Fibroblast of villous mesenchyme (primary cell): ENCODE data around the gene WSB1. TPM values are rescaled to one million over a fixed set of nuclear protein-coding genes. Genes with fewer than 3 reads are reported as not detected.
A peak's percentile ranks its signal among the peaks of the same experiment; 100 is the strongest.
"Not testable (repeated sequence)": the region's sequence is repeated elsewhere in the genome, so short reads cannot be mapped to it uniquely, and the experiment has no call there.

Experiments used
- DNase-seq: peaks from one replicate; pipeline ENCODE4 v3.0.0-alpha.2; 2010; ENCODE audit warnings: low read depth
- H3K4me3 ChIP-seq: 2 replicates; pipeline ENCODE4 v1.5.1; 2011; ENCODE audit warnings: low read depth, mild to moderate bottlenecking, low read length
- total RNA-seq: library from RNA; depleted of rRNA; stranded (reverse); fragments of >200 nt; gene quantifications from 2 replicates; pipeline ENCODE4 v1.2.3, GENCODE V29; 2012
- TF ChIP-seq, protein P1 (sequence below): IDR thresholded peaks from 2 replicates; pipeline ENCODE4 v1.5.1; 2012; ENCODE audit warnings: low read depth, mild to moderate bottlenecking, low read length; ENCODE audit not compliant: insufficient read depth

The WSB1 gene
- total RNA-seq, 1 donor = 135 TPM

DNA sequence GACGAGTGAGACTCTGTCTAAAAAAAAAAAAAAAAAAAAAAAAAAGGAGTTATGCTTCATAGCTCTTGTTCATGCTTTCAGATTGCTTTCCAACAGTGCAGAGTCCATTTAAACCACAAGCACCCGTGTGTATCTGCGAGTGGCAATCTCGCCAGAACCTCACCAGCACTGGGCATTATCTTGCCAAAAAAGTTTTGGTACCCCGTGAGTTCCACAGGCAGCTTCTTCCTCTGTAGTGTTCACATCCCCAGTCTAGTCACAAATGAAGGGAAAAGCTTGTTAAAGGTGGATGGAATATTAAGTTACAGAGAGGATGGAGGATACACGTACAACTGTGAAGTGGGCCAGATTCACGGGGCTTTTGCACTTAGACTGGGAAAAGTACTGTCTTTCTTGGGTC, 33.5 kb downstream of the WSB1 start:
- TF ChIP-seq, protein P1, sequence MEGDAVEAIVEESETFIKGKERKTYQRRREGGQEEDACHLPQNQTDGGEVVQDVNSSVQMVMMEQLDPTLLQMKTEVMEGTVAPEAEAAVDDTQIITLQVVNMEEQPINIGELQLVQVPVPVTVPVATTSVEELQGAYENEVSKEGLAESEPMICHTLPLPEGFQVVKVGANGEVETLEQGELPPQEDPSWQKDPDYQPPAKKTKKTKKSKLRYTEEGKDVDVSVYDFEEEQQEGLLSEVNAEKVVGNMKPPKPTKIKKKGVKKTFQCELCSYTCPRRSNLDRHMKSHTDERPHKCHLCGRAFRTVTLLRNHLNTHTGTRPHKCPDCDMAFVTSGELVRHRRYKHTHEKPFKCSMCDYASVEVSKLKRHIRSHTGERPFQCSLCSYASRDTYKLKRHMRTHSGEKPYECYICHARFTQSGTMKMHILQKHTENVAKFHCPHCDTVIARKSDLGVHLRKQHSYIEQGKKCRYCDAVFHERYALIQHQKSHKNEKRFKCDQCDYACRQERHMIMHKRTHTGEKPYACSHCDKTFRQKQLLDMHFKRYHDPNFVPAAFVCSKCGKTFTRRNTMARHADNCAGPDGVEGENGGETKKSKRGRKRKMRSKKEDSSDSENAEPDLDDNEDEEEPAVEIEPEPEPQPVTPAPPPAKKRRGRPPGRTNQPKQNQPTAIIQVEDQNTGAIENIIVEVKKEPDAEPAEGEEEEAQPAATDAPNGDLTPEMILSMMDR = no peak
- DNase-seq = no peak
- H3K4me3 ChIP-seq = no peak overlapping the region

DNA sequence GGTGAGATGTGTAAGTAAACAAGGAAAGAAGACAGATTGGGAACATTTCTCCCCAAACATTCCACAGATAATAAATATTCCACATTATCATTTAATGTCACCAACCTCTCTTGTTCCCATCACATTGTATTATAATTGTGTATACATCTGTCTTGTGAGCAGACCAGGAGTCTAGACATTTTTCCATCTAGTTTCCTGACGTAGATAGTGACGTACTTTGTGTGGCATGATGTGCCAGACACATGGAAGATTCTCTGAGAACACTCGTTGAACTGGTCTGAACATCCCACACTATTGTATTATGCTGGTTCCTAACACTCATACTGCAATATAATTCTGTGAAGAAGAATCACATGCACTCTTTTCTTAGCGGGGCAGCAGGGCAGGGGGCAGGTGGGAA, 34.0 kb downstream of the WSB1 start:
- TF ChIP-seq, protein P1 = no peak
- DNase-seq = peak; percentile 45
- no peak overlapping the region for H3K4me3 ChIP-seq

DNA sequence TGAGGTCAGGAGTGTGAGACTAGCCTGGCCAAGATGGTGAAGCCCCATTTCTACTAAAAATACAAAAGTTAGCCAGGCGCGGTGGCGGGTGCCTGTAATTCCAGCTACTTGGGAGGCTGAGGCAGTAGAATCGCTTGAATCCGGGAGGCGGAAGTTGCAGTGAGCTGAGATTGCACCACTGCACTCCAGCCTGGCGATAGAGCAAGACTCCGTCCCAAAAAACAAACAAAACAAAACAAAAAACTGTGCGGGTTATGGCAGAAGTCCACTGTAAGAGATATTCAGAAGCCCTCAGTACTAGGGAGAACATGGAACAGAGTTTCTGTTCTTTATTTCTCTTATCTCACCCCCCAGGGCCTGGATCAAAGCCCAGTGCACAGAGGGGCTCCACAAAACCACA, 34.8 kb downstream of the WSB1 start:
- H3K4me3 ChIP-seq, DNase-seq: not testable (repeated sequence)

DNA sequence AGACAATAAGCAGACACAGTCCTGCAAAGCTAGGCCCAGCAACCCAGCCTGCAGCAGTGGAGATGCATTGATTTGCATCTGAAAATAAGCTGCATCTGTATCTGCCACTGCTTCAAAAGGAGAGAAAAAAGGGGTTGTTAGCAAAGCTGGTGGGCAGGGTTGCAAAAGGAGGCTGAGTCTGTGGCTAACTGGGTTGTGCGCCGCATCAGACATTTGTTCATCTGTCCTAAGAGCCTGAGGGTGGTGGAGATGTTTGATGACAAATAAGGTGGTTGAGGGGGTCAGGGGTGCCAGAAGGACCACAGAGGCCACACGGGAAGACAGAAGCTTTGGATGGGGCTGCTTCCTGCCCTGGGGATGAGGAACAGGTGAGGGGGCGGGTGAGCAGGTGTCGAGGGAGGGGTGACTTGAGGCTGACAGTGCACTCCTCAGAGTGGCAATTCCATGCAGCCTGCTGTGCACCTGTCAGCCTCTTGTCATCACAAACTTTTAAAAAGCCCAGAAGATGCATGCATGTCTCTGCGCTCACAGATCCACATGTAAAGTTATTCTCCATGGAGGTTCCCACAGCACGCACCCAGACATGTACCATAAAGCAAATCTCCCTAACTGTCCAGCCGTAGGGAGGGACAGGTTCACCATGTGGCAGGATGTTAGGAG, 35.4 kb downstream of the WSB1 start:
- no peak overlapping the region for H3K4me3 ChIP-seq
- no peak for DNase-seq
- TF ChIP-seq, protein P1 = no peak

DNA sequence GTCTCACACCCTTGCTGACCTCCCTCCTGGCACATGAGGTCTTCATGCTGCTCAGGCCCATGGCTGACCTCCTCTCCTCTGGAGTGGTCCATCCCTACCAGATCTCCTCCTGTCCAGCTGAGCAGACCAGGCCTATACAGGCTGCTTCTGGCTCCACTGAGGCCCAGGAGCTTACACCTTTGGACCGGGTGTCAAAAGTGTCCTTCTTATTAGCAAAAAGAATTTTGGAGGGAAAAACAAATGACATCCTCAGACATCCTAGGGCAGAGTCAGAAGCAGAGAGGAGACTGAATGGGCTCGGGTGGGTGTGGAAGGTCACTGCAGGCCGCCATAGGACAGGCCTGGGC, 38.1 kb downstream of the WSB1 start:
- DNase-seq = no peak
- H3K4me3 ChIP-seq = no peak overlapping the region
- TF ChIP-seq, protein P1 = no peak

DNA sequence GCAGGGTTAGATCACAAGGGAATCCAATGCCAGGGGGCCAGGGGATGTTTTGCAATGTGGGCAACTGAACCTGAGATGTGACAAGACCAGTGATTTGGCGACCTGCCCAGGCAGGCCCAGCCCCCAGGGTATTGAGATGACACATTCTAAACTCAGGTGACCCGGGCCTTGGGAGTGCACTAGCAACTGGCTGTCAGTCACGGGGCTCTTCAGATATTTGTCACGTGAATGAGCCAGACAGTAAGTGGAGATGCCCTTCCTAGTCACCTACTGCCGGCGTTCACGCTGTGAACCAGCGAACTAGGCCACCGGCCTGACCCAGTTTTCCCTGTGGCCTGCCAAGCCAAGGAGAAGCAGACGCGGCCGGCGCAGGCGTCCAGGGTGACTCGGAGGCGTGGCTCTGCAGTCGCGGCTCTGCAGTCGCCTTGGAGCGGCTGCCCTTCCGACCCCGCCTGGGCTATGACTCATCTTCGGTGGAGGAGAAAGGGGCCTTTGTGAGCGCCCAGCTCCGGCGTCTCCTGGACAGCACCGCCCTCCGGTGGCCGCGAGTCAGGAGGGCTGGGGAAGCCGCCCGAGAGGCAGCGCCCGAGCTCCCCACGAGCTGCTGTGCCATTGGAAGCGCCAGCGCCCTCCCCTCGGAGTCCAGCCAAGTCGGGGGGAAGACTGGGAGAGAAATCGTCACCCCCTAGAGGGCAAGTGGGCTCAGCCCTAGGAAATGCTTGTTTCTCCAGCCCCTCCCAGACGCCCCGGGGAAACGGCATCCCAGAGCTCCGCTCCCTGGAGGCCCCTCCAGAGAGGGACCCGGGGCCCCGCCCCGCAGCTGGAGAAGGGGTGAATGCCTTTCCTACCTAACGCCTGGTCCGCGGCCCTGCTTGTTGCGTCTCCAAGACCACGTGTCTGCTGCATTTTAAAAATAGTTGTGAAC, 38.8 kb downstream of the WSB1 start:
- peak overlapping the region; percentile 58 for H3K4me3 ChIP-seq
- TF ChIP-seq, protein P1 = peak; percentile 87
- DNase-seq = peak; percentile 98

DNA sequence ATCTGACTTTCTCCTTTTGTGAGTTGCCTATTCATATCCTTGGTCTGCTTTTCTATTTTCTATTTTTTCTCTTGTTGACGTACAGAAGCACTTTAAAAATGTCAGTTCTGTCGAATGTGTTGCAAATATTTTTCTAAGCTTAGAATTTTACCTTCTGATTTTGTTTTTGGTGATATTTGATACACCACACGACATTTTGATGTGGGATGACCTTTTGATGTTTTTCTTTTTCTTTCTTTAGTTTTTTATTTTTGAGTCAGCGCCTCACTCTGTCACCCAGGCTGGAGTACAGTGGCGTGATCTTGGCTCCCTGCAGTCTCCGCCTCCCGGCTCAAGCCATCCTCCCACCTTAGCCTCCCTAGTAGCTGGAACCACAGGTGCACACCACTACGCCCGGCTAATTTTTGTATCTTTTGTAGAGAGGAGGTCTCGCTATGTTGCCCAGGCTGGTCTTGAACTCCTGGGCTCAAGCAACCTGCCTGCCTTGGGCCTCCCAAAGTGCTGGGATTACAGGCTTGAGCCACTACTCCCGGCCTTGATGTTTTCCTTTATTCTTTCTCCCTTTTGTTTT, 39.6 kb downstream of the WSB1 start:
- TF ChIP-seq, protein P1 = no peak
- H3K4me3 ChIP-seq = peak overlapping the region; percentile 58
- DNase-seq = no peak
